ENCODE results near the gene MIAT. TPM values are rescaled to one million over a fixed set of nuclear protein-coding genes. Genes with fewer than 3 reads are reported as not detected.
A peak's percentile ranks its signal among the peaks of the same experiment; 100 is the strongest.

Gene MIAT
- total and polyA plus RNA-seq, 2 of the 8 experiments (the other 6 are each of a cell fraction or from before 2014, with no cell fraction given), result 27.6 to 36.0 TPM

DNA sequence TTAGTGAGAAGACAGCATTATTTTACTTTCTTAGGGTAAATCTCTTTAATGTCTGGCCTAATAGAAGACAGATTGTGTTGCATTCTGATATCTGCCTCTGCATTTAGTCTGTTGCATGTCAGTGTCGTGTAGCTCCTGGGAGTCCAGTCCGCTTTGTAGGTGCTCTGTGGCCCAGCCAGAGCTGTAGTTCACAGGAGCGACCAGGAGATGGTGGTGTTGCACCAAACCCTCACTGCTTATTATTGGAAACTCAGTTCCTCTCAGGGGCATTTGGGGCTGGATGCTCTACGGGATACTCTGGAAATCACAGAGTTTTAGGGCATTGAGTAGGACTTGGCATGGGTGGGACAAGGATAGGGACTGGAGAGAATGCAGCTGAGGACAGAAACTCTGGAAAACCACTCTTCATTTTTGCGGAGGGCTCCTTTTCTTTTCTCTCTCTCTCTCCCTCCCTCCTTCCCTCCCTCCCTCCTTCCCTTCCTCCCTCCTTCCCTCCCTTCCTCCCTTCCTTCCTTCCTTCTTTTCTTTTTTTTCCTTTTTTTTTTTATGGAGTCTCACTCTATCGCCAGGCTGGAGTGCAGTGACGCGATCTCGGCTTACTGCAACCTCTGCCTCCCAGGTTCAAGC lies 21.7 kb downstream of the MIAT start:
- H2AK5ac ChIP-seq (ENCODE audit: low read depth, low read length), result no peak overlapping the region
- peak; percentile 71 to 94 for DNase-seq (ENCODE audit: low read depth in 1 of 2, low spot score in 2 of 2)
- H2AFZ ChIP-seq (ENCODE audit: low read length), result no peak overlapping the region
- 0 out of 8 replicates have a peak, but pooled peaks cover 0 to 3% (median 0%) of the 10 kb centered on the region in 4 experiments for H3K36me3 ChIP-seq (ENCODE audit: control insufficient read depth in 2 of 4, insufficient read depth in 4 of 4, low read length in 3 of 4)
- no peak overlapping the region for H2BK15ac ChIP-seq (ENCODE audit: low read length)
- WGBS, 2 experiments (ENCODE audit: extremely low coverage in 1 of 2, insufficient coverage in 1 of 2, insufficient read length in 1 of 2, insufficient replicate concordance in 2 of 2, low coverage in 1 of 2, low lambda C conversion rate in 2 of 2, missing lambda C conversion rate in 1 of 2), result 23% methylated on average over 4 of the region's 9 CpGs; no CpG with 5 or more reads in 1 of the 2 experiments
- no peak overlapping the region for H4K5ac ChIP-seq (ENCODE audit: insufficient read length, low read depth, low read length)
- peaks cover 0 to 3% of the 10 kb centered on the region in 2 experiments; a peak in 2 of 4 replicates for H3K79me2 ChIP-seq (ENCODE audit: control insufficient read depth in 1 of 2, insufficient read depth in 2 of 2, low read length in 2 of 2)
- H3K4ac ChIP-seq (replicated peaks; ENCODE audit: insufficient read length, low read depth, low read length), result no peak overlapping the region
- no peak overlapping the region for H2BK120ac ChIP-seq (replicated peaks; ENCODE audit: low read depth, low read length)
- no peak overlapping the region for H3K4me3 ChIP-seq (ENCODE audit: extremely low read depth in 1 of 4, insufficient read depth in 2 of 4, low read depth in 3 of 4, low read length in 4 of 4)
- H3K27me3 ChIP-seq (replicated peaks in 1 of 4; ENCODE audit: control insufficient read depth in 3 of 4, extremely low read depth in 1 of 4, insufficient read depth in 3 of 4, low read length in 3 of 4), result no peaks in the 10 kb centered on the region
- TF ChIP-seq JUN (IDR thresholded peaks at IDR 0.05; ENCODE audit: low read depth, low read length) (no peak), TBP (IDR thresholded peaks at IDR 0.05; ENCODE audit: low read depth, low read length) (0 out of 2 replicates have a peak, but pooled peaks have one; percentile 19), YY1 (IDR thresholded peaks at IDR 0.05; ENCODE audit: low read depth, low read length) (0 out of 2 replicates have a peak, but pooled peaks have one; percentile 27), RAD21 (IDR thresholded peaks at IDR 0.05 in 1 of 2, conservative IDR thresholded peaks at IDR 0.05 in 1 of 2; ENCODE audit: low read depth in 2 of 2, low read length in 2 of 2) (peak; percentile 96 to 98)
- TF ChIP-seq, protein P1, sequence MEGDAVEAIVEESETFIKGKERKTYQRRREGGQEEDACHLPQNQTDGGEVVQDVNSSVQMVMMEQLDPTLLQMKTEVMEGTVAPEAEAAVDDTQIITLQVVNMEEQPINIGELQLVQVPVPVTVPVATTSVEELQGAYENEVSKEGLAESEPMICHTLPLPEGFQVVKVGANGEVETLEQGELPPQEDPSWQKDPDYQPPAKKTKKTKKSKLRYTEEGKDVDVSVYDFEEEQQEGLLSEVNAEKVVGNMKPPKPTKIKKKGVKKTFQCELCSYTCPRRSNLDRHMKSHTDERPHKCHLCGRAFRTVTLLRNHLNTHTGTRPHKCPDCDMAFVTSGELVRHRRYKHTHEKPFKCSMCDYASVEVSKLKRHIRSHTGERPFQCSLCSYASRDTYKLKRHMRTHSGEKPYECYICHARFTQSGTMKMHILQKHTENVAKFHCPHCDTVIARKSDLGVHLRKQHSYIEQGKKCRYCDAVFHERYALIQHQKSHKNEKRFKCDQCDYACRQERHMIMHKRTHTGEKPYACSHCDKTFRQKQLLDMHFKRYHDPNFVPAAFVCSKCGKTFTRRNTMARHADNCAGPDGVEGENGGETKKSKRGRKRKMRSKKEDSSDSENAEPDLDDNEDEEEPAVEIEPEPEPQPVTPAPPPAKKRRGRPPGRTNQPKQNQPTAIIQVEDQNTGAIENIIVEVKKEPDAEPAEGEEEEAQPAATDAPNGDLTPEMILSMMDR (IDR thresholded peaks at IDR 0.05; ENCODE audit: control extremely low read depth in 1 of 3, insufficient read depth in 1 of 3, low read depth in 1 of 3, low read length in 3 of 3), result peak; percentile 84 to 99 (median 85)
- H3K56ac ChIP-seq (replicated peaks; ENCODE audit: insufficient read length, low read depth, low read length), result no peak overlapping the region
- H4K8ac ChIP-seq (ENCODE audit: extremely low read depth, insufficient read depth, low read length), result no peak overlapping the region
- no peak overlapping the region for H2BK12ac ChIP-seq (ENCODE audit: low read depth, low read length)
- peaks cover 4 to 11% (median 8%) of the 10 kb centered on the region in 4 experiments for H3K4me1 ChIP-seq (replicated peaks in 1 of 4; ENCODE audit: control insufficient read depth in 3 of 4, insufficient read depth in 4 of 4, low read length in 3 of 4)
- no peak overlapping the region for H3K23ac ChIP-seq (ENCODE audit: insufficient read length)
- no peak overlapping the region for H3K18ac ChIP-seq (ENCODE audit: extremely low read depth, low read length)
- POLR2A ChIA-PET (ENCODE audit: partially characterized antibody), result interaction anchor here (1.0 to 3.6 kb wide), 3 partner anchors 11 to 73 kb away, joined by 4 to 12 read pairs (median 6); no protein-coding TSS in a partner anchor
- peak; percentile 85 for FAIRE-seq
- H3K9ac ChIP-seq (replicated peaks in 1 of 4; ENCODE audit: extremely low read depth in 1 of 4, low read depth in 3 of 4, low read length in 3 of 4), result no peak overlapping the region
- H3K23me2 ChIP-seq (ENCODE audit: low read depth, low read length), result no peaks in the 10 kb centered on the region
- no peak overlapping the region for H4K91ac ChIP-seq (replicated peaks; ENCODE audit: insufficient read length, low read length)
- H3K9me3 ChIP-seq (ENCODE audit: insufficient read depth in 2 of 2, low read depth in 1 of 2, low read length in 1 of 2), result no peaks in the 10 kb centered on the region; a peak in 1 of 4 replicates
- H4K20me1 ChIP-seq (replicated peaks in 1 of 2; ENCODE audit: control insufficient read depth in 1 of 2, insufficient read depth in 2 of 2, low read length in 2 of 2), result no peaks in the 10 kb centered on the region
- H2BK20ac ChIP-seq (ENCODE audit: low read length), result no peak overlapping the region
- H3K79me1 ChIP-seq (ENCODE audit: low read depth, low read length), result peaks cover 5% of the 10 kb centered on the region; the same call in 1 of the 2 replicates
- no peak overlapping the region for H3K14ac ChIP-seq (ENCODE audit: insufficient read length)
- no peak overlapping the region for H2BK5ac ChIP-seq (ENCODE audit: low read depth, low read length)
- no peak overlapping the region for H3K4me2 ChIP-seq (ENCODE audit: insufficient read depth in 1 of 2, low read depth in 2 of 2, low read length in 2 of 2)
- CTCF ChIA-PET (ENCODE audit: partially characterized antibody), result interaction anchor here (0.6 to 3.6 kb wide), 26 partner anchors 10 to 652 kb away, joined by 3 to 18 read pairs (median 4); partner anchors contain the start of gene TPST2
- H3K27ac ChIP-seq (ENCODE audit: low read depth, low read length), result no peak overlapping the region

Measured in H1 (cell line).